Fibroblast of mammary gland (primary cell): ENCODE data around the gene MCEMP1.
A peak's percentile ranks its signal among the peaks of the same experiment; 100 is the strongest.

Experiments used
- DNase-seq: peaks from one replicate; pipeline ENCODE4 v3.0.0-alpha.2; 2010; ENCODE audit warnings: low read depth
- H3K4me3 ChIP-seq: 2 replicates; pipeline ENCODE4 v1.5.1; 2011; ENCODE audit warnings: low read depth, mild to moderate bottlenecking, low read length, moderate library complexity; ENCODE audit not compliant: control insufficient read depth
- CTCF ChIP-seq: conservative IDR thresholded peaks from 2 replicates; pipeline ENCODE4 v1.5.1; 2011; ENCODE audit warnings: low read depth, low read length, inconsistent platforms; ENCODE audit not compliant: control insufficient read depth, insufficient read depth

MCEMP1 gene

GRCh38 chr19:7679771-7680605 is 3.1 kb downstream of the MCEMP1 start:
- no peak for TF ChIP-seq CTCF
- DNase-seq, result no peak
- peak overlapping the region; percentile 21 for H3K4me3 ChIP-seq

- TF ChIP-seq CTCF, result no peak
- DNase-seq, result peak; percentile 72
- H3K4me3 ChIP-seq, result peak within 1 kb of the TSS; percentile 84
Measured at GRCh38 chr19:7680606-7681339, 3.9 kb downstream of the MCEMP1 start, which contains the start of gene TRAPPC5. Gene TRAPPC5 (plus strand): TSS chr19:7680833. CDS start chr19:7682254, 1,421 bp downstream.

GRCh38 chr19:7681340-7682174 is 4.7 kb downstream of the MCEMP1 start:
- peak overlapping the region; percentile 84 for H3K4me3 ChIP-seq
- peak; percentile 68 for TF ChIP-seq CTCF
- DNase-seq, result peak; percentile 76

- H3K4me3 ChIP-seq, result peak overlapping the region; percentile 84
- DNase-seq, result no peak
- no peak for TF ChIP-seq CTCF
Measured at GRCh38 chr19:7682175-7682855, 5.4 kb downstream of the MCEMP1 start.

GRCh38 chr19:7685546-7686445 is 8.9 kb downstream of the MCEMP1 start:
- no peak overlapping the region for H3K4me3 ChIP-seq
- DNase-seq, result no peak
- TF ChIP-seq CTCF, result no peak
